ENCODE results near the gene GORASP2.

The GORASP2 gene

GRCh38 chr2:170968205-170969003 lies 39.4 kb downstream of the GORASP2 start:
- no peak for DNase-seq

- no peak for DNase-seq
Observed at GRCh38 chr2:170969030-170969429, 40.0 kb downstream of the GORASP2 start.

- DNase-seq: no peak
Observed at GRCh38 chr2:170969872-170970496, 40.9 kb downstream of the GORASP2 start.

GRCh38 chr2:170971071-170971470 lies 42.0 kb downstream of the GORASP2 start:
- DNase-seq: no peak

- DNase-seq: no peak
Observed at GRCh38 chr2:170972296-170973224, 43.5 kb downstream of the GORASP2 start.

GRCh38 chr2:170973225-170973491 lies 44.1 kb downstream of the GORASP2 start:
- no peak for DNase-seq

GRCh38 chr2:170973492-170974303 lies 44.6 kb downstream of the GORASP2 start:
- DNase-seq: peak; percentile 58 to 64

- DNase-seq: no peak
Observed at GRCh38 chr2:170974304-170974993, 45.4 kb downstream of the GORASP2 start.

- DNase-seq: no peak
Observed at GRCh38 chr2:170975127-170975942, 46.3 kb downstream of the GORASP2 start.

GRCh38 chr2:170975943-170976270 lies 46.9 kb downstream of the GORASP2 start:
- no peak for DNase-seq

GRCh38 chr2:170984079-170984478 lies 55.0 kb downstream of the GORASP2 start:
- DNase-seq: no peak

- DNase-seq: no peak
Observed at GRCh38 chr2:170985407-170985806, 56.4 kb downstream of the GORASP2 start.

- no peak for DNase-seq
Observed at GRCh38 chr2:170986566-170987258, 57.7 kb downstream of the GORASP2 start.

GRCh38 chr2:170991398-170992182 lies 62.5 kb downstream of the GORASP2 start:
- no peak for DNase-seq

- no peak for DNase-seq
Observed at GRCh38 chr2:170996316-170996715, 67.3 kb downstream of the GORASP2 start.

GRCh38 chr2:170997893-170998597 lies 69.0 kb downstream of the GORASP2 start:
- DNase-seq: no peak

GRCh38 chr2:170999654-171000053 lies 70.6 kb downstream of the GORASP2 start:
- no peak for DNase-seq

- peak in 1 of 2 donors; percentile 6 for DNase-seq
Observed at GRCh38 chr2:171004363-171004762, 75.3 kb downstream of the GORASP2 start.

- DNase-seq: no peak
Observed at GRCh38 chr2:171004833-171005232, 75.8 kb downstream of the GORASP2 start.

All from hippocampal formation (tissue), 2 donors.